GM20000 (cell line): ENCODE results near the gene JAKMIP2.
"Not testable (repeated sequence)": the region's sequence is repeated elsewhere in the genome, so short reads cannot be mapped to it uniquely, and the experiment has no call there.

Experiments used
- DNase-seq: peaks from one replicate; pipeline ENCODE4 v3.0.0; 2012; ENCODE audit warnings: low spot score
- CTCF ChIP-seq: IDR thresholded peaks from 2 replicates; pipeline ENCODE4 v1.5.1; 2012; ENCODE audit warnings: mild to moderate bottlenecking, control low read depth; ENCODE audit errors: extremely low read depth, missing control alignments

JAKMIP2 gene

GRCh38 chr5:147782110-147783028, at the start of gene JAKMIP2:
JAKMIP2 (minus strand) TSS chr5:147782728; CDS start chr5:147671806, 110,922 bp downstream.
- peak; percentile 3 for DNase-seq
- no peak for TF ChIP-seq CTCF

- DNase-seq: no peak
- TF ChIP-seq CTCF: no peak
These were observed 48.9 kb upstream of the JAKMIP2 start, which contains the start of gene SPINK1 for GRCh38 chr5:147831465-147831864. SPINK1 (minus strand) TSS chr5:147831671; CDS start chr5:147831577, 94 bp downstream.

- no peak for DNase-seq
These were observed 47.5 kb upstream of the JAKMIP2 start for GRCh38 chr5:147830035-147830434.

GRCh38 chr5:147827017-147827416, 44.5 kb upstream of the JAKMIP2 start:
- not testable (repeated sequence) for DNase-seq

More at GRCh38 chr5:147830035-147830434, 47.5 kb upstream of the JAKMIP2 start:
- no peak for TF ChIP-seq CTCF

GRCh38 chr5:147826361-147826760, 43.8 kb upstream of the JAKMIP2 start:
- no peak for DNase-seq
- no peak for TF ChIP-seq CTCF

- DNase-seq: peak; percentile 45
- TF ChIP-seq CTCF: peak; percentile 73
These were observed 40.4 kb upstream of the JAKMIP2 start for GRCh38 chr5:147822686-147823491.

- DNase-seq: not testable (repeated sequence)
These were observed 39.7 kb upstream of the JAKMIP2 start for GRCh38 chr5:147822222-147822621.

GRCh38 chr5:147821766-147822165, 39.2 kb upstream of the JAKMIP2 start:
- DNase-seq: no peak
- no peak for TF ChIP-seq CTCF
